RWPE1 (cell line): Measurements from ENCODE around the gene GFOD1.

Source experiments
- CTCF ChIA-PET: fragments of 350-600 bp; sonication (Branson Sonifier 250); formaldehyde crosslinking; extraction: SDS; loops from one replicate; lab custom pipeline; 2021; lab: Yijun Ruan, JAX
- POLR2A ChIA-PET: fragments of 400-600 bp; formaldehyde crosslinking; extraction: SDS; loops from one replicate; lab custom pipeline; 2020; ENCODE audit warnings: antibody characterized with exemption; ENCODE audit not compliant: low non-redundant PET; lab: Yijun Ruan, JAX
- DNase-seq: peaks from one replicate; pipeline ENCODE4 v3.0.0; 2012; ENCODE audit warnings: low spot score
- H3K27ac ChIP-seq: fragments of 450-650 bp; 2 replicates; pipeline ENCODE4 v1.5.1; 2017
- TF ChIP-seq, protein P1 (sequence below): fragments of 450-650 bp; conservative IDR thresholded peaks from 2 replicates; pipeline ENCODE4 v1.5.1; 2017; ENCODE audit warnings: low read depth, mild to moderate bottlenecking

The GFOD1 gene

DNA sequence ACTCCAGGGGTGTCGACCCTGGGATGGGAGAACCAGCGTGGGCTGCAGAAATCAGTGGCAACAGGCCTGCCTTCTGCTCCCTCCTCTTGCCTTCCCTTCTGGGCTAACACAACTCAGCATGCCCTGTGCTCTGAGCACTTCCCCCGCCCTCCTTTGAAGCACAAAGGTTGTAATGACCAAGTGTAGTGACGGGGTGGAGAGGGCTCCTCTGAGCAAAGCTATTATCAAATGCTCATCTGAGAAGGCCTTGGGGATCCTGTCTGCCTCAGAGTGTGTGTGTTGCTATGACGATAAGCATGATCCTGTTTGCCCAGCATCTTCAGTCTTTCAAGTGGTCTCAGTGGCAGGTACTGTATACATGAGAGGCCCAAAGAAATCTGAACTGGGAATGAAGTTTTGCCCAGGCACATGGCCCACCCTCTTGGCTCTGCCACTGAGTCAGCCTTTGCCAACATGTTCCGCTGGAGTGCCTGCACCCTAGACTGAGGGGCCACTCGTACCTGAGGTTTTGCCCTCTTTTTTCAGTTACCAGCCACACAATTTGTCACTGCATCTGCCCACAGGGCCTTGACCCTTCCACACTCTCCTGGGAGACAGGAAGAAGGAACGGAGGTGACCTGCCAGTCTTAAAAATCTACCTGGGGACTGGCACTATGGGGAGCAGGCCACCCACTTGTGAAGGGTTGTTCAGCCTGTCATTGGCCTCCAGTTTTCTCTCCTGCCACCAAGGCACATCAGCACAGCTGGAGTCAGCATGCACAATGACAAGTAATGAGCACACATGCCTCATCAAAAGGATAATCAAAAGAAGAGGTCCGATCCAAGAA, 74.5 kb downstream of the GFOD1 start:
- H3K27ac ChIP-seq, result no peak overlapping the region
- CTCF ChIA-PET, result no interaction called here
- no peak for DNase-seq
- POLR2A ChIA-PET, result no interaction called here
- TF ChIP-seq, protein P1, sequence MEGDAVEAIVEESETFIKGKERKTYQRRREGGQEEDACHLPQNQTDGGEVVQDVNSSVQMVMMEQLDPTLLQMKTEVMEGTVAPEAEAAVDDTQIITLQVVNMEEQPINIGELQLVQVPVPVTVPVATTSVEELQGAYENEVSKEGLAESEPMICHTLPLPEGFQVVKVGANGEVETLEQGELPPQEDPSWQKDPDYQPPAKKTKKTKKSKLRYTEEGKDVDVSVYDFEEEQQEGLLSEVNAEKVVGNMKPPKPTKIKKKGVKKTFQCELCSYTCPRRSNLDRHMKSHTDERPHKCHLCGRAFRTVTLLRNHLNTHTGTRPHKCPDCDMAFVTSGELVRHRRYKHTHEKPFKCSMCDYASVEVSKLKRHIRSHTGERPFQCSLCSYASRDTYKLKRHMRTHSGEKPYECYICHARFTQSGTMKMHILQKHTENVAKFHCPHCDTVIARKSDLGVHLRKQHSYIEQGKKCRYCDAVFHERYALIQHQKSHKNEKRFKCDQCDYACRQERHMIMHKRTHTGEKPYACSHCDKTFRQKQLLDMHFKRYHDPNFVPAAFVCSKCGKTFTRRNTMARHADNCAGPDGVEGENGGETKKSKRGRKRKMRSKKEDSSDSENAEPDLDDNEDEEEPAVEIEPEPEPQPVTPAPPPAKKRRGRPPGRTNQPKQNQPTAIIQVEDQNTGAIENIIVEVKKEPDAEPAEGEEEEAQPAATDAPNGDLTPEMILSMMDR, result no peak

DNA sequence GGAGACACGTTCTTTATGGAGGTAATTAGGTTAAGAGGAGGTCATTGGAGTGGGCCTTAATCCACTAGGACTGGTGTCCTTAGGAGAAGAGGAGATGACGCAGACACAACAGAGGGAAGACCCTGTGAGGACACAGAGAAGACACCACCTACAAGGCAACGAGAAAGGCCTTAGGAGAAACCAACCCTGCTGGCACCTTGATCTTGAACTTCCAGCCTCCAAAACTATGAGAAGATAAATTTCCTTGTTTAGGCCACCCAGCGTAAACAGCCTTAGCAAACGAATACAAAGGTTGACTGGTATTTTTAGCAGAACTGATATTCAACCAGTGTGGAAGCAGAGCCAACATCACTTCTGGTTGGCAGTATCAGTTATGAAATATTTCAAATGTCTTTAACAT, 75.2 kb downstream of the GFOD1 start:
- no peak for DNase-seq
- TF ChIP-seq, protein P1, result no peak
- H3K27ac ChIP-seq, result no peak overlapping the region
- POLR2A ChIA-PET, result no interaction called here
- CTCF ChIA-PET, result no interaction called here

DNA sequence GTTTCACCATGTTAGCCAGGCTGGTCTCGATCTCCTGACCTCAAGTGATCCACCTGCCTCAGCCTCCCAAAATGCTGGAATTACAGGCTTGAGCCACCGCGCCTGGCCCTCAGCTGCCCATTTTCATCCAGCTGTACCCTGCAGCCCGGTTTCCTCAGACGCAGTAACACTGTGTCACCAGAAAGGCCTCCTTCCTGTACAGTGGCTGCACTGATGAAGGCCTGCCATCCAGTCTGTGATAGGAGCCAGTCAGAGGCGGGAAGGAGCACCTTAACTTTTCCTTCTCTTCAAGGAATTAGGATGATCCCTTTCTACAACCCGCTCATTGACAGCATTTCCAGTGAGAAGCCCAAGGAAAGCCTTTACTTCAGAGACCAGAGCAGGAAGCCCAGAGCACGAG, 75.9 kb downstream of the GFOD1 start:
- ChIA-PET POLR2A (interaction anchor here (0.5 kb wide), 1 partner anchor 14 kb away, joined by 3 read pairs; no protein-coding TSS in a partner anchor), CTCF (no interaction called here)
- DNase-seq, result no peak
- TF ChIP-seq, protein P1, result no peak
- peak overlapping the region; percentile 20; the same call in 1 of the 2 replicates for H3K27ac ChIP-seq

DNA sequence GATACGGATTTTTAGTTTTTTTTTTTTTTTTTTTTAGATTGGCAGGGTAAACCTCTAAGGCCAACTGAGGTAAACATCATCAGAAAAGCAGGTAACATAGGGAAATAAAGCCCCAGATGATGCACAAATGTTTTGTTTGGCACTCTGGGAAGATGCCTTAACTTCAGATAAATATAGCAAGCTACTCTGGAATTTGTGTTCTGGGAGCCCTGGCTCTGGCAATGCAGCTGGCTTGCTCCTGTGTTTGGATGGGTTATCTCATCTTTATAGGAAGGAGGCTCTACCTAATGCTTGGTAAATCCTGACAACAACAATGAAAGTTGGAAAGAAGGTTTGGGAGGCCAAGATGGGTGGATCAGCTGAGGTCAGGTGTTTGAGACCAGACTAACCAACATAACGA, 77.4 kb downstream of the GFOD1 start:
- CTCF ChIA-PET, result no interaction called here
- no peak for DNase-seq
- H3K27ac ChIP-seq, result no peak overlapping the region
- TF ChIP-seq, protein P1, result no peak
- POLR2A ChIA-PET, result no interaction called here

DNA sequence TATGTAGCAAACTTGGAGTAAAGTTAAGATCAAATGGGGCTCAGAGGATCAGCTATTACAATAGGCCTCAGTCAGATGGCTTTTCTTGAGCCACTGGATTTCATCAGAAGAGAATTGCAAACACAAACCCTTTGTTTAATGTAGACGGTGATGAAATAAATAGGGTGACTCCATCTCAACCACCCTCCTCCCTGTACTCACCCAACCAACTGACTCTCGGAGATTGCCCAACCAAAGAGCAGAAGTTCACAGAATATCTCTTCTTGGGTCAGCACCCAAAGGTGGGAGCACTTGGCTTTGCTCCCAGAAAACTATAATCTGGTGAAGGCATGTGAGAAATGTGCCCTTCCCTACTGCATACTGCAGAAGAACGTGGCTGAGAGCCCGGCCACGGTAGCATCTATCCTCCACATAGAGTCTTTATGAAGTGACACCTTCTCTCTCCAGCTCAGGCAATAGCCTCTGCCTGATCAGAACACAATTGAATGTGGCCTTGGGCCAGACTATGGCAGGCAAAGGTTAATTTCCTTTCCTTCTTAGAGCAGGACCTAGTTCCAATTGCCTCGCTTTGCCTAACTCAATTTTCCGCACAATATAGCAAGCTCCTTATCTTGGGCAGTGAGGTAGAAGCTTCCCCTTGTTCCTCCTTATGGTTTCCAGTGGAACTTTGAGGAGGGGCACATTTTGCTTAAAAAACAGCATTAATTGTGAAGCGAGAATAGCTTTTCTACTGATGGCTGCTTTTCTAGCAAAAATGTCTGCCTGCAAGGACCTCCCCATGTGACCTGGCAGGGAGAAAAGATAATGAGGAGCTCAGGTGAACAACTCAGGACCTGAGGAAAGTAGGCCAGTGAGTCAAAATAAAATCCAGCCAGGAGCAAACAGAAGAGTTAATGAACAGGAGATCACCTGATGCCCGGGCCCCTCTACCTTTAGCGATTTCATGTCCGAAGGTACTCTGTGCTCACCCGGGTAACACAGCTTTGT, 79.4 kb downstream of the GFOD1 start:
- H3K27ac ChIP-seq, result peak overlapping the region; percentile 66
- POLR2A ChIA-PET, result no interaction called here
- peak; percentile 93 for DNase-seq
- CTCF ChIA-PET, result interaction anchor here (0.6 kb wide), 1 partner anchor 21 kb away, joined by 3 read pairs; no protein-coding TSS in a partner anchor
- TF ChIP-seq, protein P1, result no peak

DNA sequence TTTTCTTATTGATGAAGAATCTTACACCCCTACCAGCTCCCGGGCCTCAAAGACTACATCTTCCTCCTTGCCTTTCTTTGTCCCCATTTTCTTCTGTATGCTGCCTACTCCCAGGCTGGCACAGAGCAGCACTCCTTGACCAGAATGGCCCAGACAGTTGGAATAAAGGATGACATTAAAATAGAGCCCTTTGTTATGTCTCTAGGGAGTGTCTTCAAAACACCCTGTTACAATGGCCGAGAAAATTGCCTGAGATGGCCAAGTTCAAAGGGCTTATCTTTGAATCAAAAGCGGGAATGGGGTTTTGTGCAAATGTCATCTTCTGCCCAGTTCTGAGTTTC, 80.1 kb downstream of the GFOD1 start:
- TF ChIP-seq, protein P1, result no peak
- ChIA-PET CTCF (interaction anchor here (1.0 kb wide), 1 partner anchor 79 kb away, joined by 4 read pairs; no protein-coding TSS in a partner anchor), POLR2A (no interaction called here)
- DNase-seq, result no peak
- peak overlapping the region; percentile 66 for H3K27ac ChIP-seq
